Brain pericyte (primary cell): ENCODE results near the gene PIK3R4.

ENCODE experiments used
- DNase-seq: peaks from one replicate; pipeline ENCODE4 v3.0.0-alpha.2; 2012; ENCODE audit warnings: low read depth, low spot score

PIK3R4 gene

DNA sequence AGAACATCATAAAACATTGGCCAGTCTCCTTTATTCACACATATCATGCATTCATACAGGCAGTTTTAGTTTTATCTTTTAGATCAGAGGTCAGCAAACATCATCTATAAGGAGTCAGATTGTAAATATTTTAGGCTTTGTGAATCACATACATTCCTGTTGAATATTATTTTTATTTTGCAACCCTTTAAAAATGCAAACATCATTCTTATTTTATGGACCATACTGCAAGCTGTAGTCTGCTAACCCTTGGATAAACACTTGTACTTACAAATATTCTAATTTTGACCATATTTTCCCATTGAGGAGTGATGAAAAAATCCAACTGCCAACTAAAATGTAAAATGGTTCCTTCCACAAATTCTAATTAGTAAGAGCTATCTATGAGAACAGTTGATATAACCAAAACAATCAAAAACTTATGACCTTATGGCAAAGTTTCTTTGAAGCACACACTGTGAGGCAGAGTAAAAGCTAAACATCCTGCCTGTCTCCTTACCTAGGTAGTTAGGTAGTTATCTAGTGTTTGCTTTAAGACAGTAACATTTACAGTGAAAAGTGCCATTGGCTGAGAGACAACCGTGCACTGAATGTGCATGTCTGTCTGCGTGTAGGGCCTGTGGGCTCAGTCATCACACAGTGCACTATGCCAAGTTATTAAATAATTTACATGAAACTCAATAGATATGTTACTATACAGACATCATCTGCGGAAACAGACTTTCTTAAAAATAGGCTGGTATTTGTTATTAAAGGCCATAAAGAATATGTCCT is 57.7 kb downstream of the PIK3R4 start:
- no peak for DNase-seq

DNA sequence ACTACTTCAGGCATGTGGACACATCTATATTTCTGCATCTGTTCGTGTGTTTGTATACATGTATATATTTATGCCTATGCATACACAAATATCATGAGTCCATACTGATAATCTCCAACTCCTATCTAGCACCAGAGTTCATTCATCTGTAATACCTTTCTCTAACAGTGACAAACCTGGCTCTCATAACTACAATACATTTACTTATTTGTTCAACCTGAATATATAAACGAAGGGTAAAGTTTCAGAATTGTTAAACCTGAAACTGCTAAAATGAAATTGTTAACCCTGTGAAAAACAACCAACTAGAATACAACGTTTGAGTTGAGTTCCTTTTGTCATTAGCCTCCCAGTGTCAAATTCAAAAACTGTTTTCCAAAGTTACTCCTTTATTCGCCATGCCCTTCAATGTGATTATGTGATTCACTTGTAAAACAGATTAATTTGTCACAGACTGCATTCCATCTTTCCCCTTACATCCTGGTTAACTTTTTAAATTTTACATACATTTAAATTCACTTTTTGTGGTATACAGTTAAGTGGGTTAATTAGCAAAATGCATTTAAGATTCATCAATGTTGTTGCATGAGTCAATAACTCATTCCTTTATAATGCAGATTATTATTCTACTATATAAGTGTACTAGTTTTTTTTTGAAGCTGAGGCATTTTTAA is 58.5 kb downstream of the PIK3R4 start:
- DNase-seq = no peak

DNA sequence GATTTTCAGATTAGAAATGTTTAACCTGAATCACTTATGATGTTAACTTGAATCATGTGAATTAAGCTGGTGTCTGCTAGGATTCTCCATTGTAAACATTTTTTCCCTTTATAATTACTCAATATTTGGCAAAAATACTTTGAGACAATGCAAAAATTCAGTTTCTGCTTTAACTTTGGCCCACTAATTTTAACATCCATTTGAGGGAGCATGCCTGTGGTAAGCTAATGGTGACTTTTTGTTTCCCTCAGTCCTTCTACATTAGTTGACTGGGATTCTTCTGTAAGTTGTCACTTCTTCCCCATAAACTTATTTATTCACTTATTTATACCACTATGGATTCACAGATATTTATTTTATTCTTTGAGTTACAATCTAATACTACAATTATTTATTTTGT is 59.3 kb downstream of the PIK3R4 start:
- DNase-seq = no peak

DNA sequence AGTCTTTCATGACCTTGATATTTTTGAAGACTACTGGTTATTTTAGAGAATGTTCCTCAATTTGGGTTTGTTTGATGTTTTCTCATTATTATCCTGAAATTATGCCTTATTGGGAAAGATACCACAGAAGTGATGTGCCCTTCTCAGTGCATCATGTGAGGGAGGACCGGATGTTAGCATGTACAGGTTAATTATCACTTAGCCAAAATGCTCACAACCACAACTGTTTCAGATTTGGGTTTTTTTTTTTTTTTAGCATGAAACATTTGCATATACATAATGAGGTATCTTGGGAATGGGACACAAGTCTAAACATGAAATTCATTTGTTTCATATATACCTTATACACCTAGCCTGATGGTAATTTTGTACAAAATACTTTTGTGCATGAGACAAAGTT is 59.8 kb downstream of the PIK3R4 start:
- DNase-seq = no peak

DNA sequence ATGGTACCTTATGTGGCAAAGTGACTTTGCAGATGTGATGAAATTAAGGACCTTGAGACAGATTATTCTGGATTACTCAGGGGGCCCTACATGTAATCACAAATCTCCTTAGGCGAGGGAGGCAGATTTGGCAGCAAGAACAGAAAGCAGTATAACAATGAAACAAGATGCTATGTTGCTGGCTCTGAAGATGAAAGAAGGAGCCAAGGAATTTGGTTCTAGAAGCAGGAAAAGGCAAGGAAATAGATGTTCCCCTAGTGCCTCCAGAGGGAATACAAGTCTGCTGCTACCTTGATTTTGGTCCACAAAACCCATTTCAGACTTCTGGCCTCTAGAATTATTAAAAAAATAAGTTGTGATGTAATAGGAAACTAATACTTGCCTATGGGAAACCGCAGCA is 64.5 kb downstream of the PIK3R4 start:
- no peak for DNase-seq

DNA sequence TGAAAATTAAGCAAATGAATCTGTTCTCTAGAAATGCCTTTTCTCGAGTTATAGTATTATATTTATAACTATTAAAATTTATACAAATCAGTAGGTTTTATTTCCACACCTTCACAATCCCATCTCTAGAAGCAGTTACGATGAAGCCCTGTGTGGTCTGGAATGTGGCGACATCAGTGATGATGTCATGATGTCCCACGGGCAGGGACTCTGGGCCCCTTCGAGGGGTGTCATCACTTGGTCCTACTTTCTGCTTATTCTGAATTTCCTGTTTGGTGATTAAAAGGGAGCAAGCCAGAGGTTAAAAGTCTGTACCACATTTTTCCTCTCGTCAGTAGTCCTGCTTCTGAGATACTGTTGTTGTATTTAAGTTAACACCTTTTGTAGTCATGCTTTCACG is 67.4 kb downstream of the PIK3R4 start:
- no peak for DNase-seq

DNA sequence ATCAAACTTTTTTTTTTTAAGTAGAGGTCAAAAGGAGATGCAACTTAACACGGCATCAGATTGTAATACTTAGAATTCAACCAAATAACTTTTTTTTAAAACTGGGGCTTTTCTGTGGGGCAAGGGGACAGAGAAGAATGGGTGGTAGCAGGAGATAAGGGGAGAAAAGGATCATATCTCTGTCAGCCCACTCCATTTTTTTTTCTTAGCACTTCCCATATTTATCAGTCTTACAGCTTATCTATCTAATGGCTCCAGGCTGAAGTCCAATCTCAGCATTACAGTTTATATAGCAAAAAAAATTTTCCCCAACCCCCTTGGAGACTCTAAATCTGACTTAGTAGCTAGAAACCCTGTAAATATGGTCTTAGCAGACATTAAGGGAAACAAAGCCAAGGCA is 69.3 kb downstream of the PIK3R4 start:
- DNase-seq = no peak

DNA sequence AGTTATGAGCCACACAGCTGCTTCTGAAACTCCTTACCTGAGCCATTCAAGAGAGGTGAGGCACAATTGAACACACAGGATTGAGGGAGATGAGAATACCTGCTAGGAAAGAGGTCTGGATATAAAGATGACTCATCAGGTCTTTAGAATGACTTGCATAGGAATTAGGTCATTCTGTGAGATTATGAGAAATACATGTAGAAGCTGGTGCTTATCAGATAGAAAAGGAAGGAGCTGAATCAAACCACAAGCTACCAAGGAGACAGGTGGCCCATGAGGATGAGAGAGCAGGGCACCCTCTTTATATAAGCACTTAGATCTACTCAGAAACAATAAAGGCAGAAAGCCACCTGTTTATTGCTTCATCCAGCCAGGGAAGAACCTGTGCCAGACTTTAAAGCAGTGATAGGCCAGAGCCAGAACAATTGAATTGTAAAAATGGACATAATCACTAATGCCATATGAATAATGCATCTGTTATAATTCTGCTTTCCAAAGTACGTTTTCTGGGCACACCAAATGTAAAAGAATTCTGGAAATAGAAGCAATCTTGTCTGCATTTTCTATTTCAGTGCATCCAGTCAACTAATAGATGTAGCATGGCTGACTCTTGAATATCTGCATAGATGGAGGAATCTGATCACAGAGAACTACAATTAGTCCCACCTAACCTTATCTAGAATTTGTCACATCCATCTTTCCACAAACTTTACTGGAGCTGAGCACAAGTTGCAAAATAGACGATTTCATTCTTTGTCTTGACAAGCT is 74.9 kb downstream of the PIK3R4 start:
- DNase-seq = no peak

DNA sequence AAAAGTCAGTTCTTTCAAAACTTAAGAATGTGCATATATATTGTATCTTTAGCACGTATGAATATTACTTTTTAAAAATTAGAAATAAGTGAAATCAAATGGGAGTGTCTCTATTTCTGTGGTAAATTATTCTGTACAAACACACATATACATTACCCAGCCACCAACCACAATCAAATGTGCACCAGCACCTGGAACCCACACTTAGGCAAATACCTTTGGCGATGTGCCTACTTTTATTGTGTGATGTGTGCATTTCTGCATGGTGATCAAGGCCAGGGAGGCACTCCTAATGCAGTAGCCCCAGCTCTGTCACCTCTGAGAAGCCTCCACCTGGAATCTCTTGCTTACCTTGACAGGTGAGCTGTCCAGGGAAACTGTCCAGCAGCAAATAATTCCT is 76.9 kb downstream of the PIK3R4 start:
- no peak for DNase-seq

DNA sequence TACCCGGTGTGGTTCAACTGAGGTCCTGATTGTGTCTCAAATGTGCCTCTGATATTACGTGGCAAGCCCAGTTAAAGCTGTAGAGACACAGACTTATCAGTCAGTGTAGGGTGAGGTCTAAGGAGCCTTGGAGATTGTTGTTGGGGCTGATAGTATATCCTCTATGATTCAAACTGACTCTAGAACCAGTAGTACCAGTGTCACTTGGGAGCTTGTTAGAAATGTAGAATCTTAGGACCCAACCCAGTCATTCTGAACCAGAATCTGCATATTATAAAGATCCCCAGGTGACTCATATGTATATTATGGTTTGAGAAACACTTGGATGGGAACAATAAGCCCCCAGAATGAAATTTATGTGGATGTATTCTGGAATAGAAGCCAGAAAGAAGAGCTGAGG is 83.5 kb downstream of the PIK3R4 start:
- DNase-seq = no peak

DNA sequence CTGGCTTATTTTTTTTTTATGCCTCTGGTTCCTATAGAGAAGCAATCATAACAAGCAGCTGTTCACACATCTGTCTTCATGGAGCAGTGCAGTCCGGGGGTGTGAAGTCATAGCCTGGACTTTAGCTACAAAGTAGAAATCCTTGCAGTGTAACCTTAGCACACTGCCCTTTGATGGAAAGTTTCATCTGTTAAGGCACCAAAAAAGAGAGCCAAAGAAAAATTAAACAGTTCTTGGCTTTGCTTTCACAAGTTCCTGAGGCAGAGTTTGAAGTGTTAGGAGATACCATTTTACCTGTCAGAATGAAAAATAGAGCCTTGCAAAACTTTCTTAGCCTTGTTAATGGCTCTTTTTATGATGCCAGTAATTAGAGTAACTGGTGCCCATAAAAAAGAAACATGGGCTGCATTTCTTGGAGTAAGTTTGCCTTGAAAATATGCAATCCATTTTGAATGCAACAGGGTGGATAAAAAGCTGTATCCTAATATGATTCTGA is 84.1 kb downstream of the PIK3R4 start:
- no peak for DNase-seq

DNA sequence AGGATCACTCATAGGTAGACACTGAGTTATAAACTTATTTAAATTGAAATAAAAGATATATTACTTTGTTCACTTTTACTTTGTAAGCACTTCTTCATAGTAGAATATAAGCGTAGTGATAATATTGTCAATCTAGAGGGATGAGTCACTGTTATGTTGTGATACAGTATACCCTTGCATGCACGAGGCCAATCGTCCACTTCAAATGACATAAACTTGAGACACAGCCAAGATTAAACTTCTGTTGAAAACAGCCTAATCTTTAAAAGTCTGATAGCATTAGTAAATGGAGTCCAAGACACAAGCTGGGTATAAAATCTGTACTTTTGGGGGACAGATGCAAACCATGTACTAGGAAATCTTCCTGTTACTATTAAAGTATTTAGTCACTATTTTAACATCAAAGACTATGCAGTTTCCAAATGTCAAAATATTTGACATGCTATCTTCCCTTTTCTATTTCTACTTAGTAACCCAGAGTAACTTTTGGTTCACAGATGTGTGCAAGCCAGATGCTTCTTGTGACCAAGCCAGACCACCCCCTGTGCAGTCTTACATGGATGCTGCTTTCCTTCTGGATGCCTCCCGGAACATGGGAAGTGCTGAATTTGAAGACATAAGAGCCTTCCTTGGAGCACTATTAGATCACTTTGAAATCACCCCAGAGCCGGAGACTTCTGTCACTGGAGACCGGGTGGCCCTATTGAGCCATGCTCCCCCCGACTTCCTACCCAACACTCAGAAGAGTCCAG is 85.3 kb downstream of the PIK3R4 start:
- DNase-seq = no peak

DNA sequence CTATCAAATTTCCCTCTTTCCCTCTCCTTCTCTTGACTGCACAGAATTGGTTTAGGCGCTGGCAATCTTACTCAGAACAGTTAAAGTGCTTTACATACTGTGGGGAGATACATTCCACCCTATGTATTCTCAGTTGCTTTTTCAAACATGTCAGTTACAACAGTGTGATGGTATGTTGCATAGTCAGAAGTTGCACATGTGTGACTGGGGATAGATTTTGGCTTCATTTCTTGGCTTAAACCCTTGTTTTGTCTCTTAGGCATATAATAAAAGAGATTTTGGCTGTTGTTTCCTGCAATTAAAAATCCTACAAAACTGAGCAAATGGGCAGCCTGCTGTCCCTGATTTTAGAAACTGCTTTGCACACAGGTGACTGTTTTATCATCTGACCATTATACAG is 86.7 kb downstream of the PIK3R4 start:
- no peak for DNase-seq

DNA sequence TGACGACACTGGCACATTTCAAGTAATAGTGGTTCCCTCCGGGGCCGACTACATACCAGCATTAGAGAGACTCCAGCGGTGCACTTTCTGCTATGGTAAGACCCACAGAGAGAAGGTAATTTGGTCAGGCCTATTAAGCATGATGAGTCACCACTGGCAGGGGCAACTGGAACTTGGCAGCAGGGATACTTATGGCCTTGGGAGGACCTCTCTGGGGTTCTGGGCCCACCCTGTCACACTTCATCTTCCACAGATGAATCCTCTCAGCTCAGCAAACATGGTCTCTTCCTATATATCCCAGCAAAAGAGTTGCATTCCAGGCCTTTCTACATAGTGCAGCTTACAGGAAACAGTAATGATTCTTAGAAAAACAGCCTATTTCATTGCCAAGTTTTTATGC is 88.0 kb downstream of the PIK3R4 start:
- DNase-seq = no peak

DNA sequence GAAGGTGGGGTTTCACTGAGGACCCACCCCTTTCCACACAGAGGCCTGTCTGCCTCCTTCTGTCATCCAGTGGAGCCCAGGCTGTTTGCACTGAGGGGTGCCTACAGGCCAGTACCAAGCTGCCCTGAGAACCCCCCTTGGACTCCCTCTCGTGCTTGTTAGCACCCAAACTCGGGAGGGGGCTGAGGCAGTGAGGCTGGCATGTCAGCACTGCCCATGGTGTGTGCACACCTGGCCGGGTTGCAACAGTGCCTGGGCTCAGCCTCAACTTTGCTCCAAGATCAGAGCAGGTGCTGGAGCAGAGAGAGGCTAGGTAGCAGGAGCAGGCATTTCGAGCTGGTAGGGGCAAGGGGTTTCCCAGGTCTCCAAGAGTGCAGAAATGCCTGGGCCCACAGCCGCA is 90.0 kb downstream of the PIK3R4 start:
- no peak for DNase-seq

DNA sequence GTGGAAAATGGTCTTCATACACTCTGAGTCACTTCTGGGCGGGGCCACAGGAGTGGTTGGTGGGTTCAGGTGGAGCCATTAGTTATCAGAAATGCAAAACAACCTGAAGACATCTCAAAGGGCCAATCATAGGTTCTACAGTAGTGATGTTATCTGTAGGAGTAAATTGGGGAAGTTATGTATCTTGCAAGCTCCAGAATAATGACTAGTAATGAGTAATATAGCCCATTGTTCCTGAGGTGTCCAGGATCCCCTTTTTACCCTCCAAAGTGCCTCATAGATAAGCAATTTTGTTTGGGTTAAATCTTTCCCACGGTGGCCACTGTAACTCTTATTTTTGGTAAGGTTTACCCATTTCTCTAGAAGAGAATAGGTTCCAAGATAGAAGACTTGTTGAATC is 91.7 kb downstream of the PIK3R4 start:
- DNase-seq = no peak

DNA sequence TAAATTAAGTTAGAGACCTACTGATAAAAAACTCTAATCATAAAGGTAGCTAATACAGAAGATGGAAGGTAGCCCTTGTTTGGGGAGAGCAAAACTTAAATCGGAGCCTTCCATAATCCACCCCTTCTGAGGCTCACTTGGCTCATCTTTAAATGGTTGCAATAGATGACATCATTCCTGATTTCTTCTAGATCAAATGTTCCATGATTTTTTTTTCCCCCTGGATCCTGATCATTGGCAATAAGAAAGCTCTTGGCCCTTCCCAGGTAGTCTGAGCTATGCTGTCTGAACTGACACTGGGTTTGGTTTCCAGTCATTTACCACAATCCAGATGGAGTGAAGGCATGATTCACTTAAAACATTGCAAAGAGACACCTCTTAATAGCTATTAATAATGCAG is 92.5 kb downstream of the PIK3R4 start:
- no peak for DNase-seq

DNA sequence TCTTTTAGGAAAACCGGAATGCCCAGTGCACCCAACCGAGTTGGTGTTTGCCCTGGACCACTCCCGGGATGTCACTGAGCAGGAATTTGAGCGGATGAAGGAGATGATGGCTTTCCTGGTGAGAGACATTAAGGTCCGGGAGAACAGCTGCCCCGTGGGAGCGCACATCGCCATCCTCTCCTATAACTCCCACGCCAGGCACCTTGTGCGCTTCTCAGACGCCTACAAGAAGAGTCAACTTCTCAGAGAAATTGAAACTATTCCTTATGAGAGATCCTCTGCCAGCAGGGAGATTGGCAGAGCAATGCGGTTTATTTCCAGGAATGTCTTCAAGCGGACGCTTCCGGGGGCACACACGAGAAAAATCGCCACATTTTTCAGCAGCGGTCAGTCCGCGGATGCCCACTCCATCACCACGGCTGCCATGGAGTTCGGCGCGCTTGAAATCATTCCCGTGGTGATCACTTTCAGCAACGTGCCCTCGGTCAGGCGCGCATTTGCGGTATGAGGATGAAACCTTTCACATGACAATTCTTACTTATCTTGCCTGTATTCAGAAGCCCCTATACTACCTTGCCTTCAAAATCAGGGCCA is 97.5 kb downstream of the PIK3R4 start:
- DNase-seq = no peak

DNA sequence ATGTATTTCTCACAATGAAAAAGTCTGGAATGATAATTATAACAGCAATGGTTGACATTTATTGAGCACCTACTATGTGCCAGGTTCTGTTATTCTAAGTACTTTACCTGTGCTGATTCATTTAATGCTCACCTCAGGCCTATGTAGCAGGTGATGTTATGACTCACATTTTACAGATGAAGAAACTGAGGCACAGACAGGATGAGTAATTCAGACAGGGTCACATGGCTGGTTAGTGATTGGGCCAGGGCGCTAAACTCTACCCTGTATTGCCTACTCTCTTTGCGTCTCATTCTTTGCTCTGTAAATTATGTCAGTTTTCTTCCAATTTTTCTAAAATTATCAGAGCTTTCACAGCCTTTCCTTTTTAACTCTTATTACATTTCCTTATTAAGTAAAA is 98.3 kb downstream of the PIK3R4 start:
- DNase-seq = no peak

DNA sequence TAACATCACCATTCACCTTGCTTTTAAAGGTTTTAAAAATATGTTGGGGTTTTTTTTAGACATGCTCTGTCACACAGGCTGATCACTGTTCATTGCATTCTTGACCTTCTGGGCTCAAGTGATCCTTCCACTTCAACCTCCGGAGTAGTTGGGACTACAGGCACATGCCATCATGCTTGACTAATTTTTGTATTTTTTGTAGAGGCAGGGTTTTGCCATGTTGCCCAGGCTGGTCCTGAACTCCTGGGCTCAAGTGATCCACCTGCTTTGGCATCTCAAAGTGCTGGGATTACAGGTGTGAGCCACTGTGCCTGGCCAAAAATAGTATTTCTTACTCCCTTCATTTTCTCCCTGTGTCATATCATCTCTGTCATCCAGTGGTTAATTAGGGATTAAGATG is 101.4 kb downstream of the PIK3R4 start:
- no peak for DNase-seq

DNA sequence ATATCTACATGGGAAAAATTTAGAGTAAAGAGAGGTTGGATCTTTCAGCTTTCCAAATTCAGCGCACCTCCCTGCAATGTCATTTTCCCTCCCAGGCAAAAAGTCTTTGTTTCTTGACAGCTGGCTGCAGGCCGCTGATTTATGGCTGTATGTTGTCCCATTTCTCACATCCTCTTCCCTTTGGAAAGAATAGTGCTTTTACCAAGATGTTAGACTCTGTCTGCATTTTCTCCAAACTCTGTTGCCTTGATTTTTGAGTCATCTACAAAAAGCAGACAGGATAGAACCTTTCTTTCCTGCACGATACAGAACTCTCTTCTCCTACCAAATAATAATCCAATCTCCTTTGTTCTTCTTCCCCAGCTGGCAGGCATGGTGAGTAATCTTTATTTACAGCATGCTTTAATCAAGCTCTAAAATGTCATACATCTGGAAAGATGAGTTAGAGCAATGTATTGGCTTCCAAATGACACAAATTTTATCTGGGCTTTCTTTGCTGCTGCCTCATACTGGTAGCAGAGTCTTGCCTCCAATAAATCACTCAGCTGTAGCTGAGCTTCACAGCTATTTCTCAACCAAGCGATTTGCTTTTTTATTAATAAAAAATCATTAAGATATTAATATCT is 101.9 kb downstream of the PIK3R4 start:
- no peak for DNase-seq
